MCF 10A (cell line): Measurements from ENCODE around the gene TNFRSF14. TPM values are rescaled to one million over a fixed set of nuclear protein-coding genes. Genes with fewer than 3 reads are reported as not detected.

Experiments
- BruUV-seq: library from RNA; stranded (reverse); fragments of 400-500 nt; replicated peaks from 2 replicates; lab custom pipeline; 2021; lab: Mats Ljungman, UMichigan
- CTCF ChIA-PET: fragments of 300-600 bp; sonication (Branson Sonifier 250); formaldehyde crosslinking; extraction: SDS; loops from one replicate; lab custom pipeline; 2021; ENCODE audit warnings: antibody characterized with exemption, inconsistent platforms; lab: Yijun Ruan, JAX
- POLR2A ChIA-PET: fragments of 300-600, 350-650 bp; sonication (Branson Sonifier 250); formaldehyde crosslinking; extraction: SDS; loops from one replicate; lab custom pipeline; 2020; ENCODE audit warnings: antibody characterized with exemption, inconsistent platforms; lab: Yijun Ruan, JAX
- DNase-seq: peaks from one replicate; pipeline ENCODE4 v3.0.0-alpha.2; 2018; ENCODE audit not compliant: unreplicated experiment
- H3K27ac Mint-ChIP-seq: one replicate; pipeline ENCODE4 v1.8.0; 2022; ENCODE audit warnings: mild to moderate bottlenecking, low read depth, mixed read lengths; ENCODE audit not compliant: unreplicated experiment
- H3K27me3 Mint-ChIP-seq: one replicate; pipeline ENCODE4 v1.8.0; 2022; ENCODE audit warnings: mixed read lengths; ENCODE audit not compliant: insufficient read depth, unreplicated experiment
- H3K36me3 Mint-ChIP-seq: one replicate; pipeline ENCODE4 v1.8.0; 2022; ENCODE audit warnings: mild to moderate bottlenecking, moderate library complexity, mixed read lengths; ENCODE audit not compliant: insufficient read depth, unreplicated experiment
- H3K4me1 Mint-ChIP-seq: one replicate; pipeline ENCODE4 v1.8.0; 2022; ENCODE audit warnings: mixed read lengths; ENCODE audit not compliant: insufficient read depth, unreplicated experiment
- H3K4me3 Mint-ChIP-seq: one replicate; pipeline ENCODE4 v1.8.0; 2022; ENCODE audit warnings: mild to moderate bottlenecking, moderate library complexity, mixed read lengths; ENCODE audit not compliant: unreplicated experiment
- H3K9me3 Mint-ChIP-seq: one replicate; pipeline ENCODE4 v1.8.0; 2022; ENCODE audit warnings: mixed read lengths; ENCODE audit not compliant: unreplicated experiment
- intact Hi-C: fragments of 100-400 bp; cut with micrococcal nuclease; formaldehyde crosslinking; loops from 2 replicates; pipeline ENCODE4 v1.14.1; 2022
- total RNA-seq: library from RNA; stranded (reverse); gene quantifications from 2 replicates; pipeline ENCODE4 v1.2.3, GENCODE V29; 2022
- TF ChIP-seq, protein P1 (sequence below): fragments of 200-600 bp; IDR thresholded peaks from one replicate; pipeline ENCODE4 v1.8.0; 2022; ENCODE audit warnings: antibody characterized with exemption, mild to moderate bottlenecking; ENCODE audit not compliant: unreplicated experiment

Gene TNFRSF14
- total RNA-seq, 1 experiment from 2014 or later = 4.6 TPM

DNA sequence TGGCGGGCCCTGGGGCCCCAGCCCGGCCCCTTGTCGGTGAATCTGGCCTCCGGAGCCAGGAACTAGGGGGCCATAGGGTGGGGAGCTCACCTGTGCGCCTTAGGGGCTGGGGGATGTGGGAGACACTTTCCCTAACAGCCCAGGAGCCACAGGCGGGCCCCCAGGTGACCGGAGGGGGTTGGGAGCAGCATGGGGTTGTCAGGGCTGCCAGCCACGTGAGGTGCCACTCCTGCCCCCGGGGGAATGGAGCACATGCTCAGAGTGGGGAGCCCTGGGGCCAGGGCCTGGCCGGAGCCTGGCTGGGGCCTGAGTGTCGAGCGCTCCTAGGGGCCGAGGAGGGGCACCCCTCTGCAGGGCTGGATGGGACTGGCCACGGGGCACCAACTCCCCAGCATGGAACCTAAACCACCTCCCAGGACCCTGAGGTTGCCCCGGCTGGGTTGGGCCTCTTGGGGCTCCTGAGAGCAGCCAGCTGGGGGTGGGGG, 50.3 kb downstream of the TNFRSF14 start:
- CTCF ChIA-PET = interaction anchor here (0.6 kb wide), 1 partner anchor 980 kb away, joined by 3 read pairs; no protein-coding TSS in a partner anchor
- BruUV-seq = no TSS peak
- intact Hi-C loops = no loop called here
- POLR2A ChIA-PET = no interaction called here
- Mint-ChIP-seq H3K27ac (no peak overlapping the region), H3K4me3 (no peak overlapping the region), H3K27me3 (peaks cover 18% of the 10 kb centered on the region), H3K4me1 (no peaks in the 10 kb centered on the region), H3K9me3 (no peaks in the 10 kb centered on the region), H3K36me3 (no peaks in the 10 kb centered on the region)
- DNase-seq = no peak
- TF ChIP-seq, protein P1, sequence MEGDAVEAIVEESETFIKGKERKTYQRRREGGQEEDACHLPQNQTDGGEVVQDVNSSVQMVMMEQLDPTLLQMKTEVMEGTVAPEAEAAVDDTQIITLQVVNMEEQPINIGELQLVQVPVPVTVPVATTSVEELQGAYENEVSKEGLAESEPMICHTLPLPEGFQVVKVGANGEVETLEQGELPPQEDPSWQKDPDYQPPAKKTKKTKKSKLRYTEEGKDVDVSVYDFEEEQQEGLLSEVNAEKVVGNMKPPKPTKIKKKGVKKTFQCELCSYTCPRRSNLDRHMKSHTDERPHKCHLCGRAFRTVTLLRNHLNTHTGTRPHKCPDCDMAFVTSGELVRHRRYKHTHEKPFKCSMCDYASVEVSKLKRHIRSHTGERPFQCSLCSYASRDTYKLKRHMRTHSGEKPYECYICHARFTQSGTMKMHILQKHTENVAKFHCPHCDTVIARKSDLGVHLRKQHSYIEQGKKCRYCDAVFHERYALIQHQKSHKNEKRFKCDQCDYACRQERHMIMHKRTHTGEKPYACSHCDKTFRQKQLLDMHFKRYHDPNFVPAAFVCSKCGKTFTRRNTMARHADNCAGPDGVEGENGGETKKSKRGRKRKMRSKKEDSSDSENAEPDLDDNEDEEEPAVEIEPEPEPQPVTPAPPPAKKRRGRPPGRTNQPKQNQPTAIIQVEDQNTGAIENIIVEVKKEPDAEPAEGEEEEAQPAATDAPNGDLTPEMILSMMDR = no peak

- intact Hi-C loops = no loop called here
- Mint-ChIP-seq H3K4me3 (no peak overlapping the region), H3K27ac (no peak overlapping the region), H3K4me1 (no peaks in the 10 kb centered on the region), H3K27me3 (peaks cover 12% of the 10 kb centered on the region), H3K9me3 (no peaks in the 10 kb centered on the region), H3K36me3 (no peaks in the 10 kb centered on the region)
- POLR2A ChIA-PET = no interaction called here
- TF ChIP-seq, protein P1 = no peak
- no TSS peak for BruUV-seq
- CTCF ChIA-PET = interaction anchor here (0.6 kb wide), 1 partner anchor 13 kb away, joined by 3 read pairs; no protein-coding TSS in a partner anchor
- DNase-seq = no peak
Observed at GRCh38 chr1:2606881-2607621, 50.9 kb downstream of the TNFRSF14 start.

DNA sequence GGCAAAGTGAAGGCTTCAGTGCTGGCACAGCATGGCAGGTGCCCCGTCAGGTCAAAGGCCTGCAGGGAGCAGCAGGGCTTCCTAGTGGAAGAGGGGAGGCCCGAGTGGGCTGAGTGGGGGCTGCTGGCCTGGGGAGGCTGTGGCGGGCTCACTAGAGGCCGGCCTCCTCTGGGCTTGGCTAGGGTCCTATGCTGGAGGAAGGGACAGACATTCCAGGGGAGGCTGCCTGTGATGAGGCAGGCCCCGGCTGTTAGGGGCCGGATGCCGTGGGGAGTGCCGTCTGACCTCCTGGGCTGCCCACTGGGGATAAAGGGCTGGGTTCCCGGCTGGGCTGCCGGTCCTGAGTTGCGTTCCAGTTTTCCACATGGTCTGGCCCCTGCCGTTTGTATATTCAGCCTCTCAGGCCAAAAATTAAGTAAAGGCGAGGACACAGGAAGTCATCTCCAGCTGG, 51.5 kb downstream of the TNFRSF14 start:
- H3K27ac Mint-ChIP-seq = no peak overlapping the region
- ChIA-PET CTCF (interaction anchor here (0.6 to 0.7 kb wide), 2 partner anchors 13 to 225 kb away, joined by 3 read pairs; no protein-coding TSS in a partner anchor), POLR2A (no interaction called here)
- H3K27me3 Mint-ChIP-seq = peaks cover 6% of the 10 kb centered on the region
- no peak overlapping the region for H3K4me3 Mint-ChIP-seq
- no peak for DNase-seq
- H3K4me1 Mint-ChIP-seq = no peaks in the 10 kb centered on the region
- H3K36me3 Mint-ChIP-seq = no peaks in the 10 kb centered on the region
- intact Hi-C loops = no loop called here
- TF ChIP-seq, protein P1 = no peak
- no TSS peak for BruUV-seq
- no peaks in the 10 kb centered on the region for H3K9me3 Mint-ChIP-seq

- Mint-ChIP-seq H3K9me3 (peaks cover 11% of the 10 kb centered on the region), H3K4me3 (no peak overlapping the region), H3K27ac (no peak overlapping the region), H3K27me3 (peaks cover 12% of the 10 kb centered on the region), H3K4me1 (no peaks in the 10 kb centered on the region), H3K36me3 (no peaks in the 10 kb centered on the region)
- TF ChIP-seq, protein P1 = no peak
- ChIA-PET POLR2A (no interaction called here), CTCF (no interaction called here)
- BruUV-seq = no TSS peak
- intact Hi-C loops = no loop called here
- DNase-seq = no peak
Observed at GRCh38 chr1:2609319-2610035, 53.3 kb downstream of the TNFRSF14 start.
